Measurements from ENCODE around the gene CRB3. TPM values are rescaled to one million over a fixed set of nuclear protein-coding genes. Genes with fewer than 3 reads are reported as not detected.
"Not testable (repeated sequence)": the region's sequence is repeated elsewhere in the genome, so short reads cannot be mapped to it uniquely, and the experiment has no call there.

CRB3 gene
- total RNA-seq, 4 donors from 2014 or later: 0.75 TPM; not detected in 3

DNA sequence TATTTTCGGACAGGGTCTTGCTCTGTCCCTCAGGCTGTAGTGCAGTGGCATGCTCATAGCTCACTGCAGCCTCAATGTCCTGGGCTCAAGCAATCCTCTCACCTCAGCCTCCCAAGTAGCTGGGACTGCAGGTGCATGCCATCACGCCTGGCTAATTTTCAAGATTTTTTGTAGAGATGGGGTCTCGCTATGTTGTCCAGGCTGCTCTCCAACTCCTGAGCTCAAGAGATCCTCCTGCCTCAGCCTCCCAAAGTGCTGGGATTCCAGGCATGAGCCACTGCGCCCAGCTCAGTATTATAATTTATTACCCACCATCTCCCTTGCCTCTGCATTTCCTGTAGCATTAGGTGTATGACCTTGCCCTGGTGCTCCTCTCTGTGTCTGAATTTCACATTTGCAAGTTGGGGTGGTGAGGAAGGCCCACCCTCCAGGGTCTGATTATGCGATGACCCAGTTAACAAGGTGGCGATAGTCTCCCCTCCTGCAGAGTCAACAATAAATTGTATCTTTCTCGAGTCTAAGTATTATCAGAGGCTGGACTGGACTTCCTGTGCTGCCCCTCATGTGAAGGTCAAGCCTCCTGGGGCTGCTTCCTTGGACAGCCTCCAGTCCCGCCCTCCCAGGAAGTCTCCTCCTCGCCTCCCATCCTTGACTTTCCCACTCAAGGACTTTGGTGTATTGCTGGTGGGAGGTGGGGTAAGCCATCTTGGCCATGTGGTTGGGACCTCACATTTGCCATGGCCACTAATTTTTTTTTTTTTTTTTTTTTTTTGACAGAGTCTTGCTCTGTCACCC is 39.5 kb downstream of the CRB3 start:
- in situ Hi-C loops (cut with MboI; ENCODE audit: low sequenced_read_pairs in 4 of 4): loop anchor here in 3 of 4 donors (25.0 kb wide), 2 partner anchors 234 to 359 kb away; partner anchors contain the start of genes GPR108 (in 1 of the 3) and TRIP10 (in 1 of the 3)
- intact Hi-C loops (cut with DNase I; ENCODE audit: low total_unique reads): no loop called here
- Histone ChIP-seq H3K9me3 (no peaks in the 10 kb centered on the region), H3K4me3 (no peak overlapping the region), H3K36me3 (no peaks in the 10 kb centered on the region), H3K27ac (peak overlapping the region in 1 of 4 donors; percentile 31), H3K4me1 (no peaks in the 10 kb centered on the region), H3K27me3 (peaks cover 21 to 30% (median 30%) of the 10 kb centered on the region in 3 donors)
- TF ChIP-seq POLR2A (IDR thresholded peaks at IDR 0.05) (no peak), CTCF (IDR thresholded peaks at IDR 0.05 in 4 of 5, conservative IDR thresholded peaks at IDR 0.05 in 1 of 5) (no peak)
- ATAC-seq (peak in 1 of 2 donors; percentile 30), DNase-seq (no peak)

DNA sequence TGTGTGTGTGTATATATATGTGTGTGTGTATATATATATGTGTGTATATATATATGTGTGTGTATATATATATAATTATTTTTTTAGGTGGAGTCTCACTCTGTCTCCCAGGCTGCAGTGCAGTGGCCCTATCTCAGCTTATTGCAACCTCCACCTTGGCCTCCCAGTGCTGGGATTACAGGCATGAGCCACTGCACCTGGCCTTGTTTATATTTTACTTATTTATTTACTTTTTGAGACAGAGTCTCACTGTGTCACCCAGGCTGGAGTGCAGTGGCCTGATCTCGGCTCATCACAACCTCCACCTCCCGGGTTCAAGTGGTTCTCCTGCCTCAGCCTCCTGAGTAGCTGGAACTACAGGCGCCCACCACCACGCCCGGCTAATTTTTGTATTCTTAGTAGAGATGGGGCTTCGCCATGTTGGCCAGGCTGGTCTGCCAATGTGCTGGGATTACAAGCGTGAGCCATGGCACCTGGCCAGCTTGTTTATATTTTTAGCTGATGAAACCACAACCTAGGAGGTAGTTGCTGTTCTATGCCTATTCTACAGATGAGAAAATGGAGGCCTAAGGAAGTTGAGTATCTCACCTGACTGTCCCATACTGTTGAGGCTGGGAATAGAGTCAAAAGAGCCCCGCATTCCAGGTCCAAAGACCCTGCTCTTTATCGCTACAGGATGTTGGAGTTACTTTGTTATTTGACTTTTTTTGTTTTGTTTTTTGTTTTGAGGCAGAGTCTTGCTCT is 44.1 kb downstream of the CRB3 start:
- H3K36me3 ChIP-seq; H3K4me1 ChIP-seq; ATAC-seq; H3K4me3 ChIP-seq; DNase-seq; H3K9me3 ChIP-seq; H3K27me3 ChIP-seq; intact Hi-C loops (cut with DNase I; ENCODE audit: low total_unique reads): not testable (repeated sequence)
- H3K27ac ChIP-seq: peak overlapping the region in 2 of 4 donors; percentile 71 to 79
- in situ Hi-C loops (cut with MboI; ENCODE audit: low sequenced_read_pairs in 4 of 4): loop anchor here in 3 of 4 donors (25.0 kb wide), 2 partner anchors 229 to 354 kb away; partner anchors contain the start of genes GPR108 (in 1 of the 3) and TRIP10 (in 1 of the 3)

DNA sequence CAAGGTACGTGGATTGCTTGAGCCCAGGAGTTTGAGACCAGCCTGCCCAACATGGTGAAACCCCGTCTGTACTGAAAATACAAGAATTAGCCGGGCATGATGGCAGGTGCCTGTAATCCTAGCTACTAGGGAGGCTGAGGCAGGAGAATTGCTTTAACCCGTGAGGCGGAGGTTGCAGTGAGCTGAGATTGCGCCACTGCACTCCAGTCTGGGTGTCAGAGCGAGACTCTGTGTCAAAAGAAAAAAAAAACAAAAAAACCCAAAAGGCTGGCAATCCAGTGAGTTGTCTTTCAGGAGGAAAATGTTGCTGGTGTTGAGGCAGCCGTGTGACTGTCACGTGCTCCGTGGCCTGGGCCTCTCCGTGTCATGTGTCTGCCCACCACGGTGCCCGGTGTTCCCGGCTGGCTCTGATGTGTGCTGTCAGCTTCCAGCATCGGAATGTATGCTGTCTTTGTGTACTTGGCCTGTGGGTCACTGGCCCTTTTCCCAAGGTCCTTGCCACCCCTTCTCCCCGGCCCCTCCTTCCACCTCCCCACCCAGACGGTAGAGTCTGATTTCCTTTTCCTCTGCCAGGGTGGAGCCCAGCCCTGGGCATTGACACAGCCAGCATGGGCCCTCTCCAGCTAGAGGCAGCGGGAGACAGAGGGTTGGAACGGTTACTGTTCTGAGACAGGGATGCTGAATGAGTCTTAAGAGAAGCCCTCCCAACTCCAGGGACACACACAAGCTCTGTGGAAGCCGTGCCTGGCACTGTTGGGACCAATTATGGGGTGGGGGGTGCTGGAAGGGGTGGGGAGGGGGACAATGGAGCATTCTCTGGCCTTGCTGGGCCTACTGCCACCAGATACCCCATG is 45.3 kb downstream of the CRB3 start:
- H3K9me3 ChIP-seq: no peaks in the 10 kb centered on the region
- H3K36me3 ChIP-seq: no peaks in the 10 kb centered on the region
- peak; percentile 22 to 56 for DNase-seq
- intact Hi-C loops (cut with DNase I; ENCODE audit: low total_unique reads) (no loop called here), in situ Hi-C loops (cut with MboI; ENCODE audit: low sequenced_read_pairs in 4 of 4) (loop anchor here in 3 of 4 donors (25.0 kb wide), 2 partner anchors 228 to 353 kb away; partner anchors contain the start of genes GPR108 (in 1 of the 3) and TRIP10 (in 1 of the 3))
- peak; percentile 39 to 80 for ATAC-seq
- peaks cover 0 to 5% of the 10 kb centered on the region in 2 donors for H3K4me1 ChIP-seq
- H3K27ac ChIP-seq: peak overlapping the region; percentile 3 to 79 (median 41)
- no peak overlapping the region for H3K4me3 ChIP-seq
- TF ChIP-seq POLR2A (IDR thresholded peaks at IDR 0.05): no peak
- no peak for TF ChIP-seq CTCF (IDR thresholded peaks at IDR 0.05 in 4 of 5, conservative IDR thresholded peaks at IDR 0.05 in 1 of 5)
- no peaks in the 10 kb centered on the region for H3K27me3 ChIP-seq

GRCh38 chr19:6510618-6511017 is 46.5 kb downstream of the CRB3 start:
- DNase-seq (no peak), ATAC-seq (no peak)
- Histone ChIP-seq H3K36me3 (no peaks in the 10 kb centered on the region), H3K4me1 (peaks cover 0 to 5% of the 10 kb centered on the region in 2 donors), H3K4me3 (no peak overlapping the region), H3K9me3 (no peaks in the 10 kb centered on the region), H3K27me3 (no peaks in the 10 kb centered on the region), H3K27ac (no peak overlapping the region)
- intact Hi-C loops (cut with DNase I; ENCODE audit: low total_unique reads): no loop called here
- in situ Hi-C loops (cut with MboI; ENCODE audit: low sequenced_read_pairs in 4 of 4): loop anchor here in 3 of 4 donors (10.0 to 25.0 kb wide), 3 partner anchors 124 to 352 kb away; partner anchors contain the start of genes GPR108 (in 1 of the 3) and TRIP10 (in 1 of the 3)
- TF ChIP-seq CTCF (IDR thresholded peaks at IDR 0.05 in 4 of 5, conservative IDR thresholded peaks at IDR 0.05 in 1 of 5) (no peak), POLR2A (IDR thresholded peaks at IDR 0.05) (no peak)
